ENCODE results near the gene SNX21.

The SNX21 gene

GRCh38 chr20:45880988-45881788 lies 47.6 kb downstream of the SNX21 start, which contains the start of gene ZSWIM1:
Gene ZSWIM1, plus strand, starts transcription at chr20:45881227. Its CDS starts 1,366 bp downstream, at chr20:45882593.
- Histone ChIP-seq H3K27me3 (no peaks in the 10 kb centered on the region), H3K9me3 (no peaks in the 10 kb centered on the region), H3K4me3 (ENCODE audit: low read depth in 1 of 2, low read length in 1 of 2) (peak within 1 kb of the TSS; percentile 69 to 92), H3K27ac (peak within 1 kb of the TSS; percentile 83), H3K4me1 (ENCODE audit: control insufficient read depth in 1 of 2, insufficient read depth in 1 of 2, low read depth in 1 of 2, low read length in 1 of 2) (peaks cover 8 to 12% of the 10 kb centered on the region in 2 experiments), H3K36me3 (peaks cover 43% of the 10 kb centered on the region)
- no peak for TF ChIP-seq CTCF (IDR thresholded peaks at IDR 0.05)

- Histone ChIP-seq H3K27ac (peak overlapping the region; percentile 10), H3K4me1 (ENCODE audit: control insufficient read depth in 1 of 2, insufficient read depth in 1 of 2, low read depth in 1 of 2, low read length in 1 of 2) (peaks cover 8 to 12% of the 10 kb centered on the region in 2 experiments), H3K9me3 (no peaks in the 10 kb centered on the region), H3K27me3 (no peaks in the 10 kb centered on the region), H3K4me3 (ENCODE audit: low read depth in 1 of 2, low read length in 1 of 2) (no peak overlapping the region), H3K36me3 (peaks cover 40% of the 10 kb centered on the region)
- no peak for TF ChIP-seq CTCF (IDR thresholded peaks at IDR 0.05)
These were observed 49.0 kb downstream of the SNX21 start for GRCh38 chr20:45882469-45883099.

GRCh38 chr20:45883100-45883469 lies 49.5 kb downstream of the SNX21 start:
- peaks cover 8 to 12% of the 10 kb centered on the region in 2 experiments for H3K4me1 ChIP-seq (ENCODE audit: control insufficient read depth in 1 of 2, insufficient read depth in 1 of 2, low read depth in 1 of 2, low read length in 1 of 2)
- TF ChIP-seq CTCF (IDR thresholded peaks at IDR 0.05) = no peak
- peaks cover 35% of the 10 kb centered on the region for H3K36me3 ChIP-seq
- H3K27ac ChIP-seq = peak overlapping the region; percentile 10
- H3K27me3 ChIP-seq = no peaks in the 10 kb centered on the region
- H3K4me3 ChIP-seq (ENCODE audit: low read depth in 1 of 2, low read length in 1 of 2) = no peak overlapping the region
- no peaks in the 10 kb centered on the region for H3K9me3 ChIP-seq

GRCh38 chr20:45886590-45887345 lies 53.2 kb downstream of the SNX21 start:
- Histone ChIP-seq H3K27me3 (no peaks in the 10 kb centered on the region), H3K4me3 (ENCODE audit: low read depth in 1 of 2, low read length in 1 of 2) (no peak overlapping the region), H3K4me1 (ENCODE audit: control insufficient read depth in 1 of 2, insufficient read depth in 1 of 2, low read depth in 1 of 2, low read length in 1 of 2) (peaks cover 14 to 18% of the 10 kb centered on the region in 2 experiments), H3K36me3 (peaks cover 26% of the 10 kb centered on the region), H3K9me3 (no peaks in the 10 kb centered on the region), H3K27ac (no peak overlapping the region)
- TF ChIP-seq CTCF (IDR thresholded peaks at IDR 0.05) = no peak

GRCh38 chr20:45887346-45887715 lies 53.7 kb downstream of the SNX21 start, which contains the start of gene SPATA25:
Gene SPATA25, minus strand, starts transcription at chr20:45887622. Its CDS starts 32 bp downstream, at chr20:45887590.
- H3K9me3 ChIP-seq = no peaks in the 10 kb centered on the region
- H3K36me3 ChIP-seq = peaks cover 26% of the 10 kb centered on the region
- peaks cover 19 to 23% of the 10 kb centered on the region in 2 experiments for H3K4me1 ChIP-seq (ENCODE audit: control insufficient read depth in 1 of 2, insufficient read depth in 1 of 2, low read depth in 1 of 2, low read length in 1 of 2)
- no peak for TF ChIP-seq CTCF (IDR thresholded peaks at IDR 0.05)
- no peak within 1 kb of the TSS for H3K27ac ChIP-seq
- no peaks in the 10 kb centered on the region for H3K27me3 ChIP-seq
- H3K4me3 ChIP-seq (ENCODE audit: low read depth in 1 of 2, low read length in 1 of 2) = no peak within 1 kb of the TSS

Measured in neutrophil (primary cell).